ENCODE data around the gene UBAP2L.
A peak's percentile ranks its signal among the peaks of the same experiment; 100 is the strongest.
"Not testable (repeated sequence)": the region's sequence is repeated elsewhere in the genome, so short reads cannot be mapped to it uniquely, and the experiment has no call there.

Gene UBAP2L

DNA sequence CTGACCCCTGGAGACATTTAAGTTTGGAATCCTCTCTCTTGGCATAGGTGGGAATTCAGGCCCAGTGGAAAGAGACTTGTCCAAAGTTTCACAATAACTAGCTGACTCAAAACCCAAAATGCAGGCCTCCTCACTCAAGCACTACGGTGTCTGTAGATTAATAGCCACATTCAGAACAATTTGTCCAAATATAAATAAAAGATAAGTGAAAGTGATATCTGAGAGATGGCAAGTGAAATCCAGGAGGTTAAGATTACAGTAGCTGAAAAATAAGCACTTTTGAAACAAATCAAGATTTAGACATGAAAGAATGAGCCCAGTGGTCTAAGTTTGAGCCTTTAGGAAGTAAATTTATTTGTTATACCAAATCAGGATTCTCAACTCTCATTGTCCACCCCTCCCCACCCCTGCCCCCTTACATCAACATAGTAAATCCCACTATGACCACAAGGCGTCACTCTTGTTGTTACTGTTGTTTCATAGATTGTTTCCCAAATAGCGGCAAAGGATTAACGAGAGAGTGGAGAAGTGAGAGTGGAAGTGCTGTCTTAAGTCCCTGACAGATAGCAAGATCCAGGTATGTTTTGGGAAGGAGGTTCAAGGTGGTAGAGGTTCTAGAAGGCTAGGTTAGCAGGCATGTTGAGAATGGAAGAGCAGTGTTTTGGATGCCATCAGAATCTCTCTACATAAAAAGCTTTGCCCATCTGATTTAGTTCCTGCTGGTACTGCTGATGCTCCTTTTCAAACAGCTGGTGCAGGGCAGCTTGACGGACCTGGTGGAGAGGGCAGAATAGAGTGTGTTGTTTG, 21.8 kb upstream of the UBAP2L start:
- peak; percentile 46 for DNase-seq

DNA sequence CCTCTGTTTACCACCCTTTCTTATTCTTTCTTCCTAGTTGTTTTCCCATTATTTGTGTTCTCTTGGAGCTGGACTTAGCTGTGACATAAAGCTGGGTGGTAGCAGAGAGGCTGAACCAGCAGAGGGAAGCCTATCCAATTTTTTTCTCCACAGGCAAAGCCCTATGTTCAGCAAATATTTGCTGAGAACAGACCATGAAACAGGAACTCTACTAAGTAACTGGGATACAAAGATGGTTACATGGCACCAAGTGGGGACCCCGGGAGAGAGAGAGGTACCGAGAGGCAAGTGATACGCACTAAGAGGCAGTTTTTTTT, 21.2 kb upstream of the UBAP2L start:
- no peak for DNase-seq

- DNase-seq = not testable (repeated sequence)
These were observed 15.0 kb upstream of the UBAP2L start for GRCh38 chr1:154205778-154206177.

GRCh38 chr1:154206196-154206595, 14.6 kb upstream of the UBAP2L start, which contains the start of gene CFAP141:
Gene CFAP141, minus strand, starts transcription at chr1:154206333. Its CDS starts 26 bp downstream, at chr1:154206307.
- no peak for DNase-seq

DNA sequence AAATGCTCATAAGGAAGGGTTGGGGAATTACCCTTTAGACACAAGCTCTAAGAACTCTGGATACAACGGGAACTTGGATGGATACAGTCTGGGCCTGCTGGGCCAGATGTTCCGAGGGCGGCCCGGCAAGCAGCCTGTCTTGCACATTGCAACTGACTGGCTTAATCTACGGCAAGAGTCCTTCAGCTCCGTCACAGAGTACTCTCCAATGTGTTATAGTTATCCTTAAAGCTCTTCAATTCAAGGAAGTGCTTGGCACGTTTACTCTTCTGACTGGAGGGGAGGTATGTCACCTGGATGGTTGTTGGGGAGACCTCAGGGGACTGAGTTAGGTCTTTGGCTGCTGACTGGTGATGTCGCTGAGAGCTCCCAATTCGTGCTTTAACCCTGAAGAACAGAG, 13.5 kb upstream of the UBAP2L start:
- no peak for DNase-seq

DNA sequence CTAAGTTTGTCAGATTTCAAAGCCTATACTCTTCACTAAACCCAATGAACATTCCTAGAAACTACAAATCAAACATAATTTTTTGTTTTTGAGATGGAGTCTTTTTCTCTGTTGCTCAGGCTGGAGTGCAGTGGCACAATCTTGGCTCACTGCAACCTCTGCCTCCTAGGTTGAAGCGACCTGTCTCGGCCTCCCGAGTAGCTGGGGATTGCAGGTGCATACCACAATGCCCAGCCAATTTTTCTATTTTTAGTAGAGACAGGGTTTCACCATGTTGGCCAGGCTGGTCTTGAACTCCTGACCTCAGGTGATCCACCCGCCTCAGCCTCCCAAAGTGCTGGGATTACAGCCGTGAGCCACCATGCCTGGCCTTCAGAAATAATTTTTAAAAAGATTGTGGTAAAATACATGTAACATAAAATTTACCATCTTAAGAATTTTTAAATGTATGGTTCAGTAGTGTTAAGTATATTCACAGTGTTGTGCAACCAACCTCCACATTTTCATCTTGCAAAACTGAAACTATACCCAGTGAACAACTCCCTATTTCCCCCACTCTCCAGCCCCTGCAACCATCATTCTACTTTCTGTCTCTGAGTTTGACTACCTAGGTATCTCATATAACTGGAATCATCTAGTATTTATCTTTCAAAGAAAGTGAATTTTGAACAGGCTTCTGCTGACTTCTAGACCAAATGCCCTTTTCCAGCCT, 11.9 kb upstream of the UBAP2L start:
- DNase-seq = no peak

DNA sequence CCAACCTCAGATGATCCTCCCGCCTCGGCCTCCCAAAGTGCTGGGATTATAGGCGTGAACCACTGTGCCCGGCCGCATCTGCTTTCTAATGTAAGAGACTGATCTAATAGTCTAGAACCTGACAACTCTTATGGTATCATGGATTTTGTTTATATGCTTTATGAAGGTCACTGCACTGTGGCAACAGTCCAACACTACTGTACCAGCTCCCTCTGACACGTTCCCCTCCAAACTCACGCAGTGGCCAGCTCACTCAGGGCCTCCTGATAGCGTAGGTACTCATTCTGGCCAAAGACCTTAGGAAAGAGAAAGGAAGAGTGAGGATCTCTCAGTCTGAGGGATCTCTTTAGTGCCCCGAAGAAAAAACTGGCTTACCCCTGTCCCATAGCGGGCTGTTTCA, 8.7 kb upstream of the UBAP2L start:
- DNase-seq = no peak

GRCh38 chr1:154213274-154213673, 7.5 kb upstream of the UBAP2L start:
- DNase-seq = no peak

- DNase-seq = no peak
These were observed 2.2 kb upstream of the UBAP2L start for GRCh38 chr1:154218545-154218944.

DNA sequence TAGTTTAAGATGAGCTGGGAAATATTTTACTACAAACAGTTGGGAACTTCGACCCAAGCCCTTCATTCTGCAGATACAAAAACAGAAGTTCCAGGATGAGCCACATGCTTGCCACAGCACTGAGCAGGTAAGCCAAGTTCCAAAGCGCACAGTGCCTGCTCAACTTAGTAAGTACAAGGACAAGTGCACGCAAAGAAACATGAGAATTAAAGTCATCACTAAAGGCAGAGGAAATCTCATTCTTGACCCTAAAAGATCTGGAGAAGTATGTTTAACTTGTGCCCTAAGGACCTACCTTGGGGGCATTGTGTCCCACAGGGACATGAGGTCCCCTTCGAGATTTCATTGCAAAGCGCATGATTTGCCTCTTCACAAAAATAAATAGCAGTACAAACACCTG, 1.2 kb upstream of the UBAP2L start:
- no peak for DNase-seq

GRCh38 chr1:154220970-154221277, 169 bp downstream of the UBAP2L start:
- DNase-seq = no peak

DNA sequence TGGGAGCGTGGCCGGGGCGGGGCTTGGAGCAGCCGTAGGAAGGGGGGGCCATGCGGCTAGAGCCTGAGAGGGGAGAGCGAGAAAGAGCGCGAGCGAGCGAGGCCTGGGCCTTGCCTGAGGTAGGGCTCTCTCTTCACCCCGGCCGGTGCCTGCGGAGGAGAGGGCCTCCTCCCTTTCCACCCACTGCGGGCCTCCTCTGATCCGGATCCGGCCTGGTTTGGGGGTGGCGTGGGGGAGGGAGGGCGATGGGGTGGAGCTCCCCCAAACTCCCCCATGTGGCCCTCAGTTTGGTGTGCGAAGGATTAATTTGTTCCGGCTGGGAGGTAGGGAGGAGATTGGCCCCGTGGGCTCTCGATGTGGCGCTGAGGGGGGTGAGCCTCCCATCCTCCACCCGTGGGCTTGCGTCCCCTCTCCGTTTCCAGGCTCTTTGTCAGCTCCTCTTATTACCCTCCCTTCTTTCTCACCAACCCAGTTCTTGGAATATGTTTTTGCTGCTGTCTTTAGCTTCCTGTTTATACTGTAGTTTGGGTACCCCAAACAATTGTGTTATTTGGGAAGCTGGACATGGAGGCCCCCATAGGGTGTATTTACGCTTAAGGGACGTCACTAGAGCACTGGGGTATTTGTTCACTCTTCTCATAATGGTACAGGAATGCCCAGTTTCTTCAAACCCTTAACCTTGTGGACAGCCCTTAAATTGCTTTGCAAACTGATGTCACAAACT, 685 bp downstream of the UBAP2L start:
- DNase-seq = peak; percentile 42

- DNase-seq = no peak
These were observed 1.8 kb downstream of the UBAP2L start for GRCh38 chr1:154222518-154222917.

- DNase-seq = no peak
These were observed 2.2 kb downstream of the UBAP2L start for GRCh38 chr1:154222918-154223317.

DNA sequence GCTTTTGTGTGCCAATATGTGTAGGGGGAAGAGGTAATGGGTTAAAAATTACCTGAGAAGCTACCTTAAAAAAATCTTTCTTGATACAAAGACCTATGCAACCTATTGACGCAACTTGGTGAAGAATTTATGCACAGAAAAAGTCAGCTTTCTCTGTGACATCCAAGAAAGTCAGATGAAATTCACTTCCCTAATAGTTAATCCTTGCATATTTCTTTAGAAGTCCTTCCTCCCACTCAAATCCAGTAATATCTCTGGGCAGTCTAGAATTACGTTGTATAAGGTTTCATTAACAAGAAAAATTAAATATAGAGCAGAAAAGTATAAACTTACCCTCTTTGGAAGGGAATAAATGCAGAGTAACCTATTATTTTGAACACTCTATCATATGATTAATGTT, 2.9 kb downstream of the UBAP2L start:
- no peak for DNase-seq

- DNase-seq = no peak
These were observed 4.6 kb downstream of the UBAP2L start for GRCh38 chr1:154225370-154225769.

- DNase-seq = not testable (repeated sequence)
These were observed 10.4 kb downstream of the UBAP2L start for GRCh38 chr1:154231112-154231511.

- not testable (repeated sequence) for DNase-seq
These were observed 12.4 kb downstream of the UBAP2L start for GRCh38 chr1:154233127-154233526.

GRCh38 chr1:154236855-154237254, 16.1 kb downstream of the UBAP2L start:
- DNase-seq = no peak

DNA sequence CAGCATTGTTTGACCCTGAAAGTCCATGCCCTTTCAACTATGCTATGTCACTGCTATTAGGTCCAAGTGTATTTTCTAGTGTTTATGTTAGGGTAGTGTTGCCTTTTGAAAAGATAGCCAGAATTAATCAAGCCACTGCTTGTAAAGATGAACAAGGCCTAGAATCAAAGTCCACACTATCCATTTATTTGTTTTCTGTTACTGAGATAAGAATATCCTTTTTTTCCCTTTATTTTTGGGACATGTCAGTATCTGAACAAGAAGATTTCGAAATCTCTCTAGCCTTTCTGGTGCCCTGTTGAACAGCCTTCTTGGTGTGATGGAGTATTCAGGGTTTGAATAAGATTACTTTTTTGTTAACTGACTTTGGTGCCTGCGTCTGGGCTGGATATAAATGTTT, 16.7 kb downstream of the UBAP2L start:
- DNase-seq = no peak

- DNase-seq = no peak
These were observed 17.2 kb downstream of the UBAP2L start for GRCh38 chr1:154237880-154238506.

- no peak for DNase-seq
These were observed 18.7 kb downstream of the UBAP2L start for GRCh38 chr1:154239491-154239890.

DNA sequence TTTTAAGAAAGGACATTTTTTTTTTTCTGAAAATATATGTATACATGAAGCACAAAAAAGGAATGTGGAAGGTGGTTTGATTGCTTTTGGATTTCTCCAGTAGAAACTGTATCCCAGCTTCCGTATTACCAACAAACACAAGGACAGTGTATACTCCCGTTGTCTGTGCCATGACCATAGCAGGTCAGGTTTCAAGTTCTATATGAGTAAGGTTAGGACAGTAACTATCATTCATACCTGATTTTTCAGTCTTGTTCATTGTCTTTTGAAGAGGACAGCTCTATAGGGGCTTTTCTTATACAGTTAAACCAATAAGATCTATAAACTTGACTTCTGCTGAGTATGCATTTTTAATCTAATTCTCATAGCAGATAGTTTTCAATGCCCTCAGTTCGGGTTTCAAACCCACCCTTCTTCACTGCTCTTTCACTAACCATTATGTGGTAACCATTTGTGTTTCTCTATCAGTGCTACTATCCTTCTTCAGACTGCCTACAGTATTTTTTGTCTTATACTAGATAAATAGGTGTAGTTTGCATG, 19.6 kb downstream of the UBAP2L start:
- DNase-seq = no peak

Measured in amniotic stem cell (primary cell).